GM21390 (cell line): ENCODE measurements around the gene SPON1.
"Not testable (repeated sequence)": the region's sequence is repeated elsewhere in the genome, so short reads cannot be mapped to it uniquely, and the experiment has no call there.

Experiments
- ATAC-seq: cut with Tn5 transposase; IDR thresholded peaks from one replicate; pipeline ENCODE4 v1.9.1; 2021; ENCODE audit not compliant: unreplicated experiment

Gene SPON1

GRCh38 chr11:13974631-13975030 is 12.1 kb downstream of the SPON1 start:
- no peak for ATAC-seq

- ATAC-seq = no peak
Measured at GRCh38 chr11:13983081-13983751, 20.7 kb downstream of the SPON1 start.

- ATAC-seq = no peak
Measured at GRCh38 chr11:13984616-13985450, 22.3 kb downstream of the SPON1 start.

- not testable (repeated sequence) for ATAC-seq
Measured at GRCh38 chr11:13986695-13987094, 24.2 kb downstream of the SPON1 start.

GRCh38 chr11:13992158-13992856 is 29.8 kb downstream of the SPON1 start:
- not testable (repeated sequence) for ATAC-seq

GRCh38 chr11:13993096-13993765 is 30.7 kb downstream of the SPON1 start:
- no peak for ATAC-seq

- no peak for ATAC-seq
Measured at GRCh38 chr11:13997881-13998280, 35.4 kb downstream of the SPON1 start.

- no peak for ATAC-seq
Measured at GRCh38 chr11:13999704-14000103, 37.2 kb downstream of the SPON1 start.

- no peak for ATAC-seq
Measured at GRCh38 chr11:14001597-14001996, 39.1 kb downstream of the SPON1 start.

- ATAC-seq = no peak
Measured at GRCh38 chr11:14007566-14007965, 45.0 kb downstream of the SPON1 start.

GRCh38 chr11:14010665-14011064 is 48.1 kb downstream of the SPON1 start:
- no peak for ATAC-seq

- no peak for ATAC-seq
Measured at GRCh38 chr11:14012846-14013245, 50.3 kb downstream of the SPON1 start.

- no peak for ATAC-seq
Measured at GRCh38 chr11:14015711-14016110, 53.2 kb downstream of the SPON1 start.

- ATAC-seq = no peak
Measured at GRCh38 chr11:14018441-14018840, 55.9 kb downstream of the SPON1 start.

- no peak for ATAC-seq
Measured at GRCh38 chr11:14021738-14022137, 59.2 kb downstream of the SPON1 start.

- ATAC-seq = no peak
Measured at GRCh38 chr11:14022251-14022650, 59.7 kb downstream of the SPON1 start.

- no peak for ATAC-seq
Measured at GRCh38 chr11:14022821-14023220, 60.3 kb downstream of the SPON1 start.

- no peak for ATAC-seq
Measured at GRCh38 chr11:14026961-14027360, 64.4 kb downstream of the SPON1 start.

- ATAC-seq = no peak
Measured at GRCh38 chr11:14027525-14027924, 65.0 kb downstream of the SPON1 start.

GRCh38 chr11:14029440-14029839 is 66.9 kb downstream of the SPON1 start:
- ATAC-seq = no peak
